ENCODE results near the gene ABHD11.

The ABHD11 gene

GRCh38 chr7:73704640-73705550 lies 33.7 kb downstream of the ABHD11 start:
- DNase-seq (ENCODE audit: low read depth, low spot score) = no peak

DNA sequence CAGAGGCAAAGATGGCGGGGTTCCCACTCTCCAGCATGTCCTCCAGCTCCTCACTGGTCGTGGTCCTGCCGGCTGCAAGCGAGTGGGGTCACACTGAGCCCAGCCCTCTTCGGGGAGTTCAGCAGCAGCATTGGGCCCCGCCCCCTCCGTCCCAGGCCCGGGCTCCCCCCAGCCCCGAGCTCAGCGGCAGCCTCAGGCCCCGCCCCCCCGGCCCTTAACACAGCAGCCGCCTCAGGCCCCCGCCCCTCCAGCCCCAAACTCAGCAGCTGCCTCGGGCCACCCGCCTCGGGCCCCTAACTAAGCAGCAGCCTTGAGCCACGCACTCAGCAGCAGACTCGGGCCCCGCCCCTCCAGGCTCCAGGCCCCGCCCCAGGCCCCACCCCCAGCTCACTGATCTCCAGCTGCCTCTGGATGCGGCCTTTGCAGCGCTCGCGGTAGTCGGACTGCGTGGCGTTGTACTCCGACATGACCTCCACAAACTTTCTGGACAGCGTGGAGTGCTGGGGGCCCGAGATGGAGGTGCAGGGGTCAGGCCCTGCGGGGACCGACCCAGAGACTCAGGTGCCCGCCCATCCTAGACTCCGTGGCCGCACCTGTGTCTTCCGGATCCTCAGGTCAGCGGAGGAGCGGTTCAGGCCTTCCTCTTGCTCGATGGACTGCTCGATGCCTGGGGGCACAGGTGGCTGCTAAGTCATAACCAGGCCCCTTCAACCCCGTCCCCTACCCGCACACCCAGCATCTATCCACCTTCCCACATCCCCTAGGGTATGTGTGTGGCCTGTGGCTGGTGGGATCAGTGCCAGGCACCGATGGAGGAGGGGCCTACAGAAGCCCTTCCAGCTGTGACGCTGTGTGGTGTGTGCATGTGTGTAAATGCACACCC lies 34.6 kb downstream of the ABHD11 start:
- DNase-seq (ENCODE audit: low read depth, low spot score) = no peak
- H3K4me3 ChIP-seq (ENCODE audit: low read length) = no peak overlapping the region

More at GRCh38 chr7:73704640-73705550, 33.7 kb downstream of the ABHD11 start:
- H3K4me3 ChIP-seq (ENCODE audit: low read length) = no peak overlapping the region

GRCh38 chr7:73703225-73703624 lies 35.4 kb downstream of the ABHD11 start:
- H3K4me3 ChIP-seq (ENCODE audit: low read length) = no peak overlapping the region

DNA sequence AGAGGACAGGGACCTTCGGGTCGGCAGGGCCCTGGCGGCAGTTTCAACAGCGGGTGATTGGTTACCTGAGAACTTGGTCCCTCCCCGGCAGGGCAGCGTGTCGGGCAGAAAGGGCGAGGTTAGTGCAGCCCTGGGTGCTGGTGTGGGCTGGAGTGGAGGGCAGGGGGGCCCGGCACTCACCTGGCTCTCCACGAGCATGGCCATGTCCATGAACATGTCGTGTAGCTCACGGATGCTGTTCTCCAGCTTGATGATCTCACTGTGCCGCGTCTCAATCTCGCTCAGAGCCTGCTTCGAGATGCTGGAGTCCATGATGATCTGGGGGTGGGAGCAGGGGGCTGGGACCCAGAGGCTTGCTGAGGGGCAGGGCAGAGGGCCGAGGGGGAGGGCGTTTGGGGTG lies 35.9 kb downstream of the ABHD11 start:
- no peak for DNase-seq (ENCODE audit: low read depth, low spot score)
- H3K4me3 ChIP-seq (ENCODE audit: low read length) = no peak overlapping the region

More at GRCh38 chr7:73703225-73703624, 35.4 kb downstream of the ABHD11 start:
- DNase-seq (ENCODE audit: low read depth, low spot score) = no peak

GRCh38 chr7:73702226-73702625 lies 36.4 kb downstream of the ABHD11 start:
- no peak for DNase-seq (ENCODE audit: low read depth, low spot score)
- no peak overlapping the region for H3K4me3 ChIP-seq (ENCODE audit: low read length)

DNA sequence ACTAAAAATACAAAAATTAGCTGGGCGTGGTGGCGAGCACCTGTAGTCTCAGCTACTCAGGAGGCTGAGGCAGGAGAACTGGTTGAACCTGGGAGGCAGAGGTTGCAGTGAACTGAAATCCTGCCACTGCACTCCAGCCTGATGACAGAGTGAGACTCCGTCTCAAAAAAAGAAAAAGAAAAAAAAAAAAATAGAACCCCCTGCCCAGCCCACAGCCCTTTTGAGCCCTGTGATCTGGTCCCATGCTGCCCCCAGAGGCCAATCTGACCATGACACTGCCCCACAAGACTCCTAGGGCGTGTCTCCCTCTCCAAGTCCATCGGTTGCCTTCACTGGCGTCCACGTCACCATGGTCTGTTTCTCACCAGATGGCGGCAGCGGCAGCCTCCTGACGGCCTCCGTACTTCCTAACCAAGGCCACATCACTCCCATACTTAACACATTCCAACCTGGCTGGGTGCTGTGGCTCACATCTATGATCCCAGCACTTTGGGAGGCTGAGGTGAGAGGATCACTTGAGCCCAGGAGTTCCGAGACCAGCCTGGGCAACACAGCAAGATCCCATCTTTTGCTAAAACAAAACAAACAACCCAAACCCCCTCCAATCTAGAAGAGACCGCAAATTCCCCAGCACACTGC lies 37.1 kb downstream of the ABHD11 start:
- no peak for DNase-seq (ENCODE audit: low read depth, low spot score)

GRCh38 chr7:73700581-73701134 lies 37.9 kb downstream of the ABHD11 start:
- DNase-seq (ENCODE audit: low read depth, low spot score) = no peak
- no peak overlapping the region for H3K4me3 ChIP-seq (ENCODE audit: low read length)

More for the DNA sequence above, 37.1 kb downstream of the ABHD11 start:
- no peak overlapping the region for H3K4me3 ChIP-seq (ENCODE audit: low read length)

- no peak for DNase-seq (ENCODE audit: low read depth, low spot score)
- H3K4me3 ChIP-seq (ENCODE audit: low read length) = no peak overlapping the region
Observed at GRCh38 chr7:73700069-73700423, 38.6 kb downstream of the ABHD11 start.

DNA sequence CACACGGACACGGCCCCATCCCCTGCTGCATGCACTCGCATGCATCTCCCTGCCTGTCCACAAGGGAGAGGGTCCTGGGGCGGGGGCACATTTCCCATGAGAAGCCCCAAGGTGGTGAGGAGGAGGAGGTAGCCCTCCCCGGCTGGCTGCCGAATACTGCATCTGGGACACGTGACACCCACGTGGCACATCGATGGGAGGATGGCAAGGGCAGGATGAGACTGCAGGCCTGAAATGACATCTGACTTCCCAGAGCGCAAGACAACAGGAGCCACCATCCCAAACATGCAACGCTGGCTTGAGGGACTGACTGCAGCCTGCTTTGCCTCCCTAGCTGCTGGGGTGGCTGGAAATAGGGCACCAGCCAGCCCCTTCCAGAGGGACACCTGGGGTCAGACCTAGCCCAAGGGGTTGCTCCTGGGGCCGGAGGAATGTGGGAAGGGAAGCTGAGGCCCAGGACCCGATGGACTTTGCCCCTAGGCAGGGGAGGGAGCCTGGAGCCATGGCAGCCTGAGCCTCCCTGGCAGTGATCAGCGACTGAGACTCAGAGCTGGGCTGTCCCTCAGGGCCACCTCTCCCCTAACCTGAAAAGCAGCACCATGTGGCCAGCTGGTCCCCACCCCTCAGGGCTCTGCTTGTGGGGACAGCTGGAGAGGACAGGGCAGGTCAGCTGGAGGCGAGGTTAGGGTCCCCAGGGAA lies 39.1 kb downstream of the ABHD11 start:
- no peak for DNase-seq (ENCODE audit: low read depth, low spot score)
- H3K4me3 ChIP-seq (ENCODE audit: low read length) = no peak overlapping the region

DNA sequence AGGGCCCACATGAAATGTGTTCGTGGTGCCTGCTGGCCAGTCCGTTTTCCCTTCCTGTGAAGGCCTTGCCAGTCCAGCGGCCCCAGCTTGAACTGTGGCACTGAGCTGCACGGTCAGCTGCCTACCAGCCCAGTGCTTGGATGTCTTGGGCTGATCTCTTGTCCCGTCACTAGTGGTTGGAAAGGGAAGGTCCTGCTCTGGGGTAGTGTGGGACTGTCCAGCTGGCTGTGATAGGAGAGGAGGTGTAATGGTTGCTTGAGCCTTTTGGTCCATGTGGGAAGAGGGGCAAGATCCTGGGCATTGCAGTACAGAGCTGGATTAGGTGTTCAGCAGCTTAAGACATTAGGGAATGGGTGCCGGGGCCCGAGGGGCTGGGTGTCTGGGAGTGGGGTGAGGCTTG lies 40.2 kb downstream of the ABHD11 start:
- H3K4me3 ChIP-seq (ENCODE audit: low read length) = no peak overlapping the region
- DNase-seq (ENCODE audit: low read depth, low spot score) = no peak

GRCh38 chr7:73696372-73696771 lies 42.2 kb downstream of the ABHD11 start:
- no peak for DNase-seq (ENCODE audit: low read depth, low spot score)
- H3K4me3 ChIP-seq (ENCODE audit: low read length) = no peak overlapping the region

DNA sequence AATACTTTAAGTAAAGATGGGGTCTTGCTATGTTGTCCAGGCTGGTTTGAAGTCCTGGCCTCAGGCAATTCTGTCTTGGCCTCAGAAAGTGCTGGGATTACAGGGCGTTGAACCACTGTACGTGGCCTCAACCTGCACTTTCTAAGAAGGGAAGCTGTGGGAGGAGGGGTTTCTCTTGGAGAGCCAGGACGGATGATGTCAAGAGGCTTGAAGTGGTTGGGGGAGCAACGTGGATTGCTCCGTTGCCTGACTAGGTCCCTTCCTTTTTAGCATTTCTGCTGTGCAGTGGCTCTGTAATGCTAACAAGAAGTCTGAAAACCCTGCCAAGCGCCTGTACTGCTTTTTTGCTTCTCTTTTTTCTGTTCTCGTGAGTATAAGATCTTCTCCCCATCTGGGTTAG lies 48.0 kb downstream of the ABHD11 start:
- no peak for DNase-seq (ENCODE audit: low read depth, low spot score)
- no peak overlapping the region for H3K4me3 ChIP-seq (ENCODE audit: low read length)

- H3K4me3 ChIP-seq (ENCODE audit: low read length) = no peak overlapping the region
- DNase-seq (ENCODE audit: low read depth, low spot score) = no peak
Observed at GRCh38 chr7:73688288-73688687, 50.3 kb downstream of the ABHD11 start.
